G401 (cell line): ENCODE measurements around the gene SND1. TPM values are rescaled to one million over a fixed set of nuclear protein-coding genes. Genes with fewer than 3 reads are reported as not detected.

ENCODE experiments used
- DNase-seq: peaks from one replicate; pipeline ENCODE4 v3.0.0-alpha.2; 2015; ENCODE audit warnings: low spot score
- in situ Hi-C: cut with HindIII; loops from 2 replicates; pipeline ENCODE4 v1.10.0; 2016; ENCODE audit warnings: low sequenced_read_pairs, mixed read lengths
- total RNA-seq: library from RNA; depleted of rRNA; stranded (reverse); fragments of >200 nt; shearing (Covaris generic); gene quantifications from 2 replicates; pipeline ENCODE4 v1.2.3, GENCODE V29; 2014

SND1 gene
- total RNA-seq, 1 experiment from 2014 or later, result 98.0 TPM

DNA sequence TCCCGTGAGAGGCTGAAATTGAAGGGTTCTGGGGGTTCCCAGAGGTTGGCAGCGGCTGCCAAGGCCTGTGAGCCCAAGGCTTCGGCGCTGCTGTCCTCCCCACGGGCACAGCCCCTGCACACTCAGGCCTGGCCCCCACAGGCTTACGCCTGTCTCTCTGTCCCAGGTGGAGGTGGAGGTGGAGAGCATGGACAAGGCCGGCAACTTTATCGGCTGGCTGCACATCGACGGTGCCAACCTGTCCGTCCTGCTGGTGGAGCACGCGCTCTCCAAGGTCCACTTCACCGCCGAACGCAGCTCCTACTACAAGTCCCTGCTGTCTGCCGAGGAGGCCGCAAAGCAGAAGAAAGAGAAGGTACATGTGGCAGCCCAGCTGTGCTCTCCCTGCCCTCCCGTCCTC lies 422.3 kb downstream of the SND1 start:
- in situ Hi-C loops, result no loop called here
- no peak for DNase-seq

DNA sequence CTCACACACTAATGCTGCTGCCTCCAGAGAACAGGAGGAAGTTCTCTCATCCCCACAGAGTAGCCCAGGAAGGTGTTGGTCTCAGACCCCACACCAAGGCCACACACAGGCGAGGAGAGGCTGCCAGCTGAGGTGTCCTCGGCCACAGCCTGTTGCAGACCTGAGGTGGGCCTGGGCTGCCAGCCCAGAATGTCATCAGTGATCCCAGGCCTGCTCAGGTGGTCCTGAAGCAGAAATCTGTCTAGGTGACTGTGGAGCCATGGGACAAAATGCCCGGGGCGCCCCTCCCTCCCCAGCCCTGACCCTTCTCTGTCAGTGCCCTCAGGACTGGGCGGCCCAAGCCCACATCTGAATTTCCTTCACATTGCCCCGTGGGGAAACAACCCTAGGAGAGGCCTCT lies 422.7 kb downstream of the SND1 start:
- in situ Hi-C loops, result no loop called here
- DNase-seq, result no peak

GRCh38 chr7:128075242-128076095 lies 423.5 kb downstream of the SND1 start:
- peak; percentile 40 for DNase-seq
- in situ Hi-C loops, result no loop called here

DNA sequence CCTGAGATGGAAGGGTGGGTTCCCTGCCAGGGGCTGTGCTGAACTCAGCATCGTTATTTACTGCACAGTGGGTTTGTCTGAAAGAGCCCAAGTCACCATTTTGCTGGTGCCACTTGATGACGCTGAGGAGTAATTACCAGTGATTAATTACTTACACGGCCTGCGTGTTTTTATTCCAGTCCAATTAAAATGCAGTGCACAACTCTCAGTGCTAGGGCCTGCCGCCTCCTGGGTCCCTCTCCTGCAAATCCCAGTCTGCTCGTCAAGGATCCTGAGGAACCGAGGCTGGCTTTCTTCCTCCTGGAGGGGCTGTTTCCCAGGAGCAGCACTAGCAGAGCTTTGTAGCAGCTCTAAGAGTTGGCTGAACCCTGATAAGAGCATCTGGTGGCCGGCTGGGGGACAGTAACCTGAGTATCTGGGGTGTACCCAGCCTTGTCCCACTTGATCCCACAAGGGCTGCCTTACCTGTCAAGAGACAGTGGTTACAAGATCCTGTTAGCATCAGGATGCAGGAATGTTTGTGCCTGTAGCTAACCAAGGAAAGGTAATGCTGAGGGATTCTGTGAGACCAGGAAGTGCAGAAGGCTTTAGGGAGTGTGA lies 424.3 kb downstream of the SND1 start:
- in situ Hi-C loops, result no loop called here
- DNase-seq, result peak; percentile 50

DNA sequence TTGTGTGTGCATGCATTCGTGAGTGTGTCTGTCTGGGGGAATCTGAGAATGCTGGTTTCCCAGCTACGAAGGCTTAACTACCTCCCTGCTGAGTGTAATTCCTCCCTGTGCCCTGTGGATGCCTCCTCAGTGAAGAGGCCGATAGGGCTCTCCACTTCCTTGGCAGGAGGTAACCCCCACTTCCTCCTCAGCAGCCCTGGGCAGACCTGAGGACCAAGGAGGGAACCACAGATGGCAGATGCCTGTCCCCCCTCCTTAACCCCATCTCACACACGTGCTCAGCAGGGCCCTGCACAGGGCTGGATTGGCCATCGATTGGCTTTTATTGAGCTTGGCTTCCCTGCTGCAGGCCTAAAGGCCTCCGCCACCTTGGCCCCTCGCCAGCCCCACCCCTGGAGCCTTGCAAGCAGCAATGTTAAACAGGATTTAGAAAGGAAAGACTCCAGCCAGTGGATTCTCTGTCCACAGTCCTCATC lies 424.8 kb downstream of the SND1 start:
- in situ Hi-C loops, result no loop called here
- DNase-seq, result peak; percentile 52

DNA sequence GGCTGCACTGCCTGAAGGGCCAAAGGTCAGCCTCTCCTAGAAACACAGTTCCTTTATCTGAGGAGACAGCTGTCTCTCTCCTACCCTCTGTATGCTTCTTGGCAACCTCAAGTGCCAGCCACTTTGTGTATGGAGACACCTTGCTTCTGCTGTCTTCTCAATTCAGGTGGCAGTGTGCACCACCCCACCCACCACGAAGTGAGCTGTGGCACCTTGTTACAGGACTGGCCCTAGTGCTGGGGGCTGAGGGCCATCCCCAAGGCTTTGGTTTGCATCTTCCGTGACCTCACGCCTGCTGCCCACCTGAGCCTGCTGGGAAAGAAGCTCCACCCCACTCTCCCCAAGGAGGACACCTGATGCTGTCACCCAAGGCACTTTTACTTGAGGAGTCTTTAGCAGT lies 426.3 kb downstream of the SND1 start:
- no peak for DNase-seq
- in situ Hi-C loops, result no loop called here

- in situ Hi-C loops, result no loop called here
- DNase-seq, result no peak
These were observed 428.2 kb downstream of the SND1 start for GRCh38 chr7:128080169-128080568.

DNA sequence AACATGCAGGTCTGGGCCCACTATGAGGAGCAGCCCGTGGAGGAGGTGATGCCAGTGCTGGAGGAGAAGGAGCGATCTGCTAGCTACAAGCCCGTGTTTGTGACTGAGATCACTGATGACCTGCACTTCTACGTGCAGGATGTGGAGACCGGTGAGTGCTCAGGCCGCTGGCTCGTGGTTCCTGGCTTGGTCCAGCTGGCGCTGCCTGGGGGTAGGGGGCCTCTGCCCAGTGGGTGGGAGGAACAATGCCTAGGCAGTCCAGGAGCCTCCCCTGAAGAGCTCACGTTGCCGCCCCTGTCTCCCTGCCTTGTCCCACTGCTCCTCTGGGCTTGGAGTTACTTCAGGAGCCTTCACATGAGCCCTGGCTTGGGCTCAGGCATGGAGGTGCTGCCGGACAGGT lies 429.4 kb downstream of the SND1 start:
- DNase-seq, result no peak
- in situ Hi-C loops, result no loop called here

DNA sequence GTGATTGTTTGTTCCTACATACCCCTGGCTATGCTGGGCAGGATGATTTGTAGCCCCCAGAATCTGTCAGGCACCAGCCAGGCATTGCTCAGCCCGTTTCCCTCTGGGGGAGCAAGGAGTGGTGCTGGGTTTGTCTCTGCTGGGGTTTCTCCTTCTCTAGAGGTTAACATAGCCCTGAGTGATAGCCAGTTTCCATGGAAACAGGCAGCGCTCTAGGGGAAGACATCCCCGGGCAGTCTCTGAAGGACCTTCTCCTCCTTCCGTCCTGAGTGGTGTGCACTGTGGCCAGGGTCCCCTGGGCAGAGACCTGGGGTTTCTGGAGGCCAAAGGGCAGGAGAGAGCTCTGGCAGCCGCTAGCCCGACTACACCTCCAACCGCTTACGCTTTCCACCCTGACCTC lies 429.8 kb downstream of the SND1 start:
- DNase-seq, result no peak
- in situ Hi-C loops, result no loop called here

DNA sequence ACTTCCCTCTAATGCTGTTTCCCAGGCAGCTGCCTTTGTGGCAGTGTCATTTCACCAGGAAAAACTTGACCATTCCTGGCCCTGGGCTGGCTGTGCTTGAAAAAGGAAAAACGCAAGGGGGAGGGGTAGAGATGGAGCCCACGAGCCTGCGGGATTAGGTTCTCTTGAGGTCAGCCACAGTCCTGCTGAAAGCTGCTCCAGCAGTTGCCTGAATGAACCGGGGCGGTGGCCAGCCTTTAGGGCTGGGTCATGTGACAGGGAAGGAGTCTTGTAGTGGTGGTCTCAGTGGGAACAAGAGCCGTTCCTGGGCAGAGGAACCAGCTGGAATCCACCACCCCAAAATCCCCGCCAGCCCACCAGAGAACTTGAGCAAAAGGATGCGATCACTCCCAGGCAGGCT lies 430.4 kb downstream of the SND1 start:
- DNase-seq, result no peak
- in situ Hi-C loops, result no loop called here

- DNase-seq, result no peak
- in situ Hi-C loops, result no loop called here
These were observed 433.1 kb downstream of the SND1 start for GRCh38 chr7:128084896-128085608.

DNA sequence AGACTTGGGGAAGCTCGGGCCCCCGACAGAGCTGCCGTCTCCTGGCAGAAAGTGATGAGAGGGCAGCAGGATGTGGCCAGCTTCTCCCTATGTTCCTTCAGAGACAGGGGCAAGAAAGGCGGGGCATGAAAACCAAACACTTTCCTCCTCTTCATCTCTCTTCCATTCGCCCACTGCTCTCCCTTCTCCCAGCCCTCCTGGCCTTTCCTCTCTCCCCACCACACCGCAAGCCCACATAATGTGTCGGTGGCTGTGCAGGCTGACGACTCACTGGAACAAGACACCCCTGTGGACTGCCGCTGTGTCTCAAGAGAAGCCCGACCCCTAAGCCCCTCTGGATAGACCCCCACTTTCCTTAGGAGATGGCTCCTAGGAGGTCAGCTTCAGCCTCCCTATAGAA lies 438.5 kb downstream of the SND1 start:
- no peak for DNase-seq
- in situ Hi-C loops, result no loop called here

DNA sequence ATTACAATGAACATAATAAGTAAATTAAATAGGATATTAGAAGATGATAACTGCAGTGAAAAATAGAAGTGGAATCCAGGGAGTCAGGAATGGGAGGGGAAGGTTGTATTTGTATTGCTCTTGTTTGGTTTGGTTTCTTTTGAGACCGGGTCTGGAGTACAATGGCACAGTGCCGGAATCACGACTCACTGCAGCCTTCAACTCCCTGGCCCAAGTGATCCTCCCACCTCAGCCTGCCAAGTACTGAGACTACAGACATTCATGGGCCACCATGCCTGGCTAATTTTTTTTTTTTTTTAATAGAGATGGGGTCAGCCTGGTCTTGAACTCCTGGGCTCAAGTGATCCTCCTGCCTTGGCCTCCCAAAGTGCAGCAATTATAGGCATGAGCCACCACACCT lies 439.1 kb downstream of the SND1 start:
- no peak for DNase-seq
- in situ Hi-C loops, result no loop called here

DNA sequence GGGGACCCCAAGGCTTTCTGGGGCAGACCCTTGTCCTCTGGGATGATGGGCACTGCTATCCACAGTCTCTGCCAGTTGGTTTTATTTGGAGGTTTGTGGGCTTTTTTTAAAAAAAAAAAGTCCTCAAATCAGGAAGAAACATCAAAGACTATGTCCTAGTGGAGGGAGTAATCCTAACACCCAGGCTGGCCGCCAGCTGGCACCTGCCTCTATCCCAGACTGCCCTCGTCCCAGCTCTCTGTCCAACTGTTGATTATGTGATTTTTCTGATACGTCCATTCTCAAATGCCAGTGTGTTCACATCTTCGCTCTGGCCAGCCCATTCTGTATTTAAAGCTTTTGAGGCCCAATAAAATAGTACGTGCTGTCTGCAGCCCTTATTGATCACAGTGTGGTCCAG lies 440.2 kb downstream of the SND1 start:
- DNase-seq, result peak; percentile 81
- in situ Hi-C loops, result no loop called here

GRCh38 chr7:128093614-128094570 lies 441.9 kb downstream of the SND1 start:
- DNase-seq, result no peak
- in situ Hi-C loops, result no loop called here

GRCh38 chr7:128094686-128095085 lies 442.7 kb downstream of the SND1 start:
- in situ Hi-C loops, result no loop called here
- peak; percentile 85 for DNase-seq

DNA sequence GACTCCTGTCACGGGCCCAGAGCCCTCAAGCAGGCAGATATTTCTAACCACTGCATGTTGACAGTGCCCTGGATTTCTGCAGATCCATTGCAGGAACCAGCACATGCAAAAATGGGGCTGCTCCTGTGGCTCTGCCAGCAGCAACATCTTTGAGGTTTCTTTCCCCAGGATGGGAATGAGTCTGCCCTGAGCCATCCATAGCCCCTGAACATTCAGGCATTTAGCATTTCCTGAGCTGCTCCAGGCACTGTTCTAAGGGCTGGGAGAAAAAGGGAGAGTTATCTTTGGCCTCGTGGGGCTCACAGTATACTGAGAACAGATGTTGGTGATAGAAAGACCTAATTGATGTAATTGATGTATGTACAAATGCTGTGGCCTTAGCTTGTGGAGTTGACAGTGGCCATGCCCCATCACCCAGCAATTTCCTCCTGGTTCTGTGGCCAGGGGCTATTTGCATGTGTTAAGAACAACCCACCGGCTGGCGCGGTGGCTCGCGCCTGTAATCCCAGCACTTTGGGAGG lies 445.3 kb downstream of the SND1 start:
- in situ Hi-C loops, result no loop called here
- DNase-seq, result no peak

DNA sequence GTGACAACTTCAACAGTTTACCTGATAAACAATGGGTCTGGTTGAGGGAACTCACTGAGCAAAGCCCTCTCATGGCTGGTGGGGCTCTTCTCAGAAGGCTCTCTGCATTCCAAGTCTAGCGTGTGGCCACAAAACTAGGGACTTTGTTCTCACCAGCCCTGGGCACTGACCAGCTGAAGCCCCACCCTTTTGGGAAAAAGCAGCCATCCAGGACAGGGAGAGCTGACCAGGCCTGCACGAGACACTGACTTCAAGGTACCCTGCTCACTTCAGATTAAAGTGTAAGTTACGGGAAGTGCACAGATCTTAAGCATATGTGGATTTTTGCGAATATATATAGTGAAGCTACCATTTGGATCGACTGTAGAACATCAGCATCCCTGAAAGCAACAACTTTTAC lies 446.6 kb downstream of the SND1 start:
- in situ Hi-C loops, result no loop called here
- no peak for DNase-seq

- in situ Hi-C loops, result no loop called here
- no peak for DNase-seq
These were observed 447.2 kb downstream of the SND1 start for GRCh38 chr7:128099204-128099671.
